Natural killer cell (primary cell): ENCODE measurements around the gene PHPT1. TPM values are rescaled to one million over a fixed set of nuclear protein-coding genes. Genes with fewer than 3 reads are reported as not detected.
A peak's percentile ranks its signal among the peaks of the same experiment; 100 is the strongest.

Experiments used
- ATAC-seq, 3 donors: fragments of 150-1000 bp in 2 of 3; fragments of 200-7000 bp in 1 of 3; cut with Tn5 transposase; 1 replicate in 1 of 3; 2 replicates in 2 of 3; pipeline ENCODE4 v1.10.0; 2021; ENCODE audit warnings: mild to moderate bottlenecking in 2 of 3, moderate library complexity in 2 of 3
- DNase-seq, 2 donors: peaks; one replicate each; pipeline versions ENCODE4 v3.0.0 to v3.0.0-alpha.2; 2013 to 2021; ENCODE audit warnings: mixed read lengths in 1 of 2
- H3K27ac ChIP-seq: one replicate; pipeline ENCODE4 v1.5.1; 2013; ENCODE audit warnings: mild to moderate bottlenecking, low read length
- H3K27me3 ChIP-seq: one replicate; pipeline ENCODE4 v1.6.1; 2013; ENCODE audit warnings: low read length; ENCODE audit not compliant: control insufficient read depth, insufficient read depth
- H3K36me3 ChIP-seq: one replicate; pipeline ENCODE4 v1.6.1; 2013; ENCODE audit warnings: low read length; ENCODE audit not compliant: control insufficient read depth, insufficient read depth
- H3K4me1 ChIP-seq: one replicate; pipeline ENCODE4 v1.6.1; 2013; ENCODE audit warnings: low read length; ENCODE audit not compliant: control insufficient read depth, insufficient read depth
- H3K4me3 ChIP-seq: one replicate; pipeline ENCODE4 v1.5.1; 2013; ENCODE audit warnings: low read length
- H3K9me3 ChIP-seq: one replicate; pipeline ENCODE4 v1.6.1; 2013; ENCODE audit warnings: low read length; ENCODE audit not compliant: control insufficient read depth, insufficient read depth
- H3K27ac Mint-ChIP-seq, 2 donors: one replicate each; pipeline ENCODE4 v1.8.0; 2022; ENCODE audit warnings: mild to moderate bottlenecking in 2 of 2, mixed read lengths in 2 of 2, moderate library complexity in 1 of 2
- H3K27me3 Mint-ChIP-seq, 2 donors: one replicate each; pipeline ENCODE4 v1.8.0; 2022; ENCODE audit warnings: low read depth in 2 of 2, mixed read lengths in 2 of 2
- H3K36me3 Mint-ChIP-seq: one replicate; pipeline ENCODE4 v1.8.0; 2022; ENCODE audit warnings: mixed read lengths
- H3K4me1 Mint-ChIP-seq, 2 donors: one replicate each; pipeline ENCODE4 v1.8.0; 2022; ENCODE audit warnings: mixed read lengths in 2 of 2
- H3K4me3 Mint-ChIP-seq: one replicate; pipeline ENCODE4 v1.8.0; 2022; ENCODE audit warnings: mild to moderate bottlenecking, moderate library complexity, mixed read lengths
- H3K9me3 Mint-ChIP-seq, 2 donors: one replicate each; pipeline ENCODE4 v1.8.0; 2022; ENCODE audit warnings: mixed read lengths in 2 of 2
- CTCF ChIP-seq: fragments of 200-600 bp; IDR thresholded peaks from one replicate; pipeline ENCODE4 v1.8.0; 2022; ENCODE audit warnings: antibody characterized with exemption
- WGBS: methylation state at CpG from one replicate; pipeline ENCODE4 v1.1.7; 2013; ENCODE audit warnings: missing lambda C conversion rate; ENCODE audit not compliant: insufficient coverage; 5-methylcytosine and 5-hydroxymethylcytosine counted together
- intact Hi-C: fragments of 100-400 bp; cut with micrococcal nuclease; formaldehyde crosslinking; loops from one replicate; pipeline ENCODE4 v1.14.2; 2022
- total RNA-seq, 4 donors: library from RNA; stranded (reverse); fragments of 120-200 nt in 1 of 4; gene quantifications; one replicate each; pipeline versions ENCODE4 v1.2.3 to v1.2.4, GENCODE V29; 2013 to 2022

Gene PHPT1
- total RNA-seq, 3 donors from 2014 or later (not counting 1 experiment from before 2014, with no cell fraction given): 63.5 to 69.8 (median 67.7) TPM

GRCh38 chr9:136838314-136839228 lies 10.6 kb upstream of the PHPT1 start:
- Histone ChIP-seq H3K9me3 (no peaks in the 10 kb centered on the region), H3K4me1 (peaks cover 19% of the 10 kb centered on the region), H3K27me3 (no peaks in the 10 kb centered on the region), H3K27ac (no peak overlapping the region), H3K36me3 (peaks cover 11% of the 10 kb centered on the region), H3K4me3 (no peak overlapping the region)
- Mint-ChIP-seq H3K27ac (no peak overlapping the region), H3K27me3 (no peaks in the 10 kb centered on the region), H3K4me3 (no peak overlapping the region), H3K4me1 (peaks cover 7 to 16% of the 10 kb centered on the region in 2 donors), H3K36me3 (no peaks in the 10 kb centered on the region), H3K9me3 (no peaks in the 10 kb centered on the region)
- ATAC-seq (no peak), DNase-seq (no peak)
- intact Hi-C loops: no loop called here
- WGBS: 92% methylated on average over 29 of the region's 29 CpGs
- TF ChIP-seq CTCF: no peak

GRCh38 chr9:136839229-136840139 lies 9.7 kb upstream of the PHPT1 start:
- Mint-ChIP-seq H3K9me3 (no peaks in the 10 kb centered on the region), H3K27ac (peak overlapping the region in 1 of 2 donors; percentile 2), H3K4me1 (peaks cover 11 to 20% of the 10 kb centered on the region in 2 donors), H3K27me3 (no peaks in the 10 kb centered on the region), H3K36me3 (no peaks in the 10 kb centered on the region), H3K4me3 (peak overlapping the region; percentile 51)
- TF ChIP-seq CTCF: no peak
- Histone ChIP-seq H3K4me3 (no peak overlapping the region), H3K4me1 (peaks cover 27% of the 10 kb centered on the region), H3K27ac (no peak overlapping the region), H3K36me3 (peaks cover 11% of the 10 kb centered on the region), H3K9me3 (no peaks in the 10 kb centered on the region), H3K27me3 (no peaks in the 10 kb centered on the region)
- intact Hi-C loops: loop anchor here (5.0 to 10.0 kb wide), 3 partner anchors 32 to 305 kb away; partner anchors contain the start of gene RABL6
- WGBS: 94% methylated on average over 36 of the region's 36 CpGs
- no peak for DNase-seq
- no peak for ATAC-seq

DNA sequence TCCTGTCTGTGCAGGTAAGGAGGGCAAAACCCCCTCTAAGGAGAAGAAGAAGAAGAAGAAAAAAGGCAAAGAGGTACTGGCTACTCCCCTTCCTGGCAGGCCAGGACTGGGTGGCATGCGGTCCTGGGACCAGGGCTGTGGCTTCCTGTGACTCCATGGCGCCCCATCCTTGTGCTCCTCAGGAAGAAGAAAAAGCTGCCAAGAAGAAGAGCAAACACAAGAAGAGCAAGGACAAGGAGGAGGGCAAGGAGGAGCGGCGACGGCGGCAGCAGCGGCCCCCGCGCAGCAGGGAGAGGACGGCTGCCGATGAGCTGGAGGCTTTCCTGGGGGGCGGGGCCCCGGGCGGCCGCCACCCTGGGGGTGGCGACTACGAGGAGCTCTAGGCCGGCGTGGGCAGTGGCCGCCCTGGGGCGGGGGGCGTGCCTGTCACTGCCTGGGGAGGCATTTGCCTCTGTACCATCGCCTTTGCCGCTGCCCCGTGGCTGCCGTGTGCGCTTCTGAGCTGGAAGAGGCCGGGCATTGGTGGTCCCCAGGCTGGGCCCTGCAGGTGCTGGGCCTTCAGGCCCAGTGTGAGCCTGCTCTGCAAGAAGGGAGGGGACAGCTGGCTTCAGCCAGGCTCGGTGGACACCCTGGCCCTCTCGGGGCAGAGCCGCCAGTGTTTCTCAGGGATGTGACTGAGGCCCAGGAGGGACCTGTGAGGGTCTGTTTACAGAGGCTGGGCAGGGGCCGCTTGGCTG lies 8.9 kb upstream of the PHPT1 start:
- H3K9me3 Mint-ChIP-seq: no peaks in the 10 kb centered on the region
- peak overlapping the region in 1 of 2 donors; percentile 2 for H3K27ac Mint-ChIP-seq
- Histone ChIP-seq H3K4me3 (no peak overlapping the region), H3K27ac (no peak overlapping the region), H3K4me1 (peaks cover 31% of the 10 kb centered on the region), H3K36me3 (peaks cover 13% of the 10 kb centered on the region), H3K9me3 (no peaks in the 10 kb centered on the region), H3K27me3 (peaks cover 3% of the 10 kb centered on the region)
- intact Hi-C loops: loop anchor here (5.0 to 10.0 kb wide), 3 partner anchors 33 to 306 kb away; partner anchors contain the start of gene RABL6
- 93% methylated on average over 32 of the region's 32 CpGs for WGBS
- peak overlapping the region; percentile 51 for H3K4me3 Mint-ChIP-seq
- DNase-seq (no peak), ATAC-seq (no peak)
- H3K36me3 Mint-ChIP-seq: no peaks in the 10 kb centered on the region
- H3K27me3 Mint-ChIP-seq: no peaks in the 10 kb centered on the region
- H3K4me1 Mint-ChIP-seq: peaks cover 11 to 20% of the 10 kb centered on the region in 2 donors
- TF ChIP-seq CTCF: no peak
